Right lobe of liver (tissue), 6 donors: ENCODE data around the gene CDH23. TPM values are rescaled to one million over a fixed set of nuclear protein-coding genes. Genes with fewer than 3 reads are reported as not detected.

ENCODE experiments used
- ATAC-seq, 4 donors: fragments of 200-7000 bp; cut with Tn5 transposase; one replicate each; pipeline ENCODE4 v1.9.1; 2020; ENCODE audit warnings: mild to moderate bottlenecking in 4 of 4, moderate library complexity in 4 of 4
- DNase-seq, 3 donors: peaks; one replicate each; pipeline ENCODE4 v3.0.0-alpha.2; 2020
- H3K27ac ChIP-seq, 3 donors: fragments of 200-600 bp; one replicate each; pipeline ENCODE4 v1.8.0; 2022
- H3K27me3 ChIP-seq, 2 donors: fragments of 200-600 bp; one replicate each; pipeline ENCODE4 v1.8.0; 2022
- H3K36me3 ChIP-seq, 4 donors: fragments of 200-600 bp; sonication (generic) in 1 of 4; one replicate each; pipeline versions ENCODE4 v1.5.1 to v1.8.0; 2017 to 2022; ENCODE audit warnings: control low read depth in 1 of 4
- H3K4me1 ChIP-seq, 4 donors: fragments of 200-600 bp; sonication (generic) in 1 of 4; one replicate each; pipeline versions ENCODE4 v1.5.1 to v1.8.0; 2017 to 2022; ENCODE audit warnings: control low read depth in 1 of 4
- H3K4me3 ChIP-seq, 3 donors: fragments of 200-600 bp; one replicate each; pipeline ENCODE4 v1.8.0; 2022
- H3K9me3 ChIP-seq, 4 donors: fragments of 200-600 bp; sonication (generic) in 1 of 4; one replicate each; pipeline versions ENCODE4 v1.5.1 to v1.8.0; 2017 to 2022; ENCODE audit warnings: control low read depth in 1 of 4
- POLR2A ChIP-seq: fragments of 450-650 bp; IDR thresholded peaks from one replicate; pipeline ENCODE4 v1.6.1; 2017; ENCODE audit warnings: antibody characterized with exemption, mild to moderate bottlenecking
- WGBS: methylation state at CpG from one replicate; pipeline ENCODE4 v1.1.6; 2018; ENCODE audit warnings: low coverage, low lambda C conversion rate; ENCODE audit not compliant: insufficient coverage; ENCODE audit errors: missing lambda C conversion rate; 5-methylcytosine and 5-hydroxymethylcytosine counted together
- intact Hi-C, 2 donors: fragments of 100-400 bp; cut with DNase I; formaldehyde crosslinking; loops; one replicate each; pipeline versions ENCODE4 v1.11.2 to v1.14.1; 2022
- total RNA-seq, 6 experiments: library from RNA; depleted of rRNA in 2 of 6; stranded (reverse); fragments of >200 nt in 2 of 6; fragmentation: NEBNext Ultra II Directional in 3 of 6; extraction: Animal tissue kit (Norgen Biotek cat#: 25700) in 3 of 6; gene quantifications; one replicate each; pipeline versions ENCODE4 v1.1.0 to v1.2.4, GENCODE V29; 2016 to 2023
- TF ChIP-seq, protein P1 (sequence below), 4 donors: fragments of 200-600 bp in 3 of 4; fragments of 450-650 bp in 1 of 4; IDR thresholded peaks; one replicate each; pipeline versions ENCODE4 v1.5.1 to v1.8.0; 2016 to 2022; ENCODE audit warnings: antibody characterized with exemption in 4 of 4, mild to moderate bottlenecking in 2 of 4
- donor health status: DM: no; HTN: yes; CAD: no.
- donor health status: DM: no; HTN: no; CAD: no.
- donor health status: DM: no; HTN: no; CAD: no.
- donor health status: DM: no; HTN: yes; CAD: no.
- donor health status: DM: no; HTN: yes; CAD: no.

Gene CDH23
- total RNA-seq, 6 experiments from 2014 or later = 3.3 to 19.7 (median 6.3) TPM

GRCh38 chr10:71852355-71852937 lies 455.7 kb downstream of the CDH23 start:
- peak in 2 of 4 donors; percentile 3 to 6 for ATAC-seq

DNA sequence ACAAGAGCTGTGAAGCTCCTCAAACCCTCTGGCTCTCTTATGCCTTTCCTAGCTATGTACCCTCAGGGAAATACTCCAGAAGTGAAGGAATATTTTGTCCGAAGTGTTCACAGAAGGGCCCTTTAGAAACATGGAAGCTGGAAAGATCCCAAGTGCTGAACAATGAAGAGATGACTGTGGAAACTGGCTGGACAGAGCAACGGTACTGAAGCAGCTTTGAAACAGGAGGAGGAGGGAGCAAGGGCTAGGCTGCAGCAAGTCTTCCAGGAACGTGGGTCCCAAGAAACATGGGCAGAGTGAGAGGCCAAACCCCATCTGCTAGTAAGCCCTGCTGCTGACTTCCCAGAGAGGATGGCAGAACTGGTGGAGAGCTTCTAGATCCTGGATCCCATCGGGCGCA lies 457.3 kb downstream of the CDH23 start:
- ATAC-seq (no peak), DNase-seq (no peak)
- H3K27me3 ChIP-seq = no peaks in the 10 kb centered on the region
- TF ChIP-seq POLR2A = no peak
- TF ChIP-seq, protein P1, sequence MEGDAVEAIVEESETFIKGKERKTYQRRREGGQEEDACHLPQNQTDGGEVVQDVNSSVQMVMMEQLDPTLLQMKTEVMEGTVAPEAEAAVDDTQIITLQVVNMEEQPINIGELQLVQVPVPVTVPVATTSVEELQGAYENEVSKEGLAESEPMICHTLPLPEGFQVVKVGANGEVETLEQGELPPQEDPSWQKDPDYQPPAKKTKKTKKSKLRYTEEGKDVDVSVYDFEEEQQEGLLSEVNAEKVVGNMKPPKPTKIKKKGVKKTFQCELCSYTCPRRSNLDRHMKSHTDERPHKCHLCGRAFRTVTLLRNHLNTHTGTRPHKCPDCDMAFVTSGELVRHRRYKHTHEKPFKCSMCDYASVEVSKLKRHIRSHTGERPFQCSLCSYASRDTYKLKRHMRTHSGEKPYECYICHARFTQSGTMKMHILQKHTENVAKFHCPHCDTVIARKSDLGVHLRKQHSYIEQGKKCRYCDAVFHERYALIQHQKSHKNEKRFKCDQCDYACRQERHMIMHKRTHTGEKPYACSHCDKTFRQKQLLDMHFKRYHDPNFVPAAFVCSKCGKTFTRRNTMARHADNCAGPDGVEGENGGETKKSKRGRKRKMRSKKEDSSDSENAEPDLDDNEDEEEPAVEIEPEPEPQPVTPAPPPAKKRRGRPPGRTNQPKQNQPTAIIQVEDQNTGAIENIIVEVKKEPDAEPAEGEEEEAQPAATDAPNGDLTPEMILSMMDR (IDR thresholded peaks at IDR 0.05) = no peak
- H3K36me3 ChIP-seq = no peaks in the 10 kb centered on the region
- WGBS = 40% methylated on average over 3 of the region's 5 CpGs
- H3K27ac ChIP-seq = no peak overlapping the region
- intact Hi-C loops = no loop called here
- H3K4me3 ChIP-seq = no peak overlapping the region
- peaks cover 0 to 10% (median 0%) of the 10 kb centered on the region in 4 donors for H3K4me1 ChIP-seq
- no peaks in the 10 kb centered on the region for H3K9me3 ChIP-seq

More at GRCh38 chr10:71852355-71852937, 455.7 kb downstream of the CDH23 start:
- Histone ChIP-seq H3K9me3 (no peaks in the 10 kb centered on the region), H3K36me3 (no peaks in the 10 kb centered on the region), H3K27ac (no peak overlapping the region), H3K4me1 (peaks cover 0 to 26% (median 4%) of the 10 kb centered on the region in 4 donors), H3K4me3 (no peak overlapping the region), H3K27me3 (no peaks in the 10 kb centered on the region)
- TF ChIP-seq, protein P1 (IDR thresholded peaks at IDR 0.05) = no peak
- TF ChIP-seq POLR2A = no peak
- peak; percentile 65 to 73 (median 68) for DNase-seq
- intact Hi-C loops = no loop called here
- 33% methylated on average over 2 of the region's 11 CpGs for WGBS

DNA sequence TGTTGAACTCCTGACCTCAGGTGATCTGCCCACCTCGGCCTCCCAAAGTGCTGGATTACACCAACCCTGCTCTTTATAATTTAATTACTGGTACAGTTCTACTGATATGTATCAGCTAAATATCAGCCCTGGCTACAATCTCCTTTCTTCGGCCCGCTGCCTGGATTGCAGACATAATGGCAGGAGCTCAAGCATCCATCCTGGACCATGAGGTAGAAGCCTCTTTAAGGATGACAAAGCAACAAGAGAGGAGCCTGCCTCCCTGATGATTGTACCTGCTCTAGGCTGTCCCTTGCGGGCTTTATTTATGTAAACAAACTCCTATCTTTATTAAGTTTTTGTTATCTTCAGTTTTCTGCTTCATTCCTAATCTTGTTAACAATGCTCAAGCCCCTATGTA lies 459.9 kb downstream of the CDH23 start:
- Histone ChIP-seq H3K4me1 (peaks cover 0 to 14% (median 7%) of the 10 kb centered on the region in 4 donors), H3K27ac (no peak overlapping the region), H3K27me3 (no peaks in the 10 kb centered on the region), H3K9me3 (no peaks in the 10 kb centered on the region), H3K36me3 (no peaks in the 10 kb centered on the region), H3K4me3 (no peak overlapping the region)
- DNase-seq (no peak), ATAC-seq (no peak)
- intact Hi-C loops = no loop called here
- 100% methylated on average over 3 of the region's 4 CpGs for WGBS
- TF ChIP-seq, protein P1 (IDR thresholded peaks at IDR 0.05) = no peak
- TF ChIP-seq POLR2A = no peak

DNA sequence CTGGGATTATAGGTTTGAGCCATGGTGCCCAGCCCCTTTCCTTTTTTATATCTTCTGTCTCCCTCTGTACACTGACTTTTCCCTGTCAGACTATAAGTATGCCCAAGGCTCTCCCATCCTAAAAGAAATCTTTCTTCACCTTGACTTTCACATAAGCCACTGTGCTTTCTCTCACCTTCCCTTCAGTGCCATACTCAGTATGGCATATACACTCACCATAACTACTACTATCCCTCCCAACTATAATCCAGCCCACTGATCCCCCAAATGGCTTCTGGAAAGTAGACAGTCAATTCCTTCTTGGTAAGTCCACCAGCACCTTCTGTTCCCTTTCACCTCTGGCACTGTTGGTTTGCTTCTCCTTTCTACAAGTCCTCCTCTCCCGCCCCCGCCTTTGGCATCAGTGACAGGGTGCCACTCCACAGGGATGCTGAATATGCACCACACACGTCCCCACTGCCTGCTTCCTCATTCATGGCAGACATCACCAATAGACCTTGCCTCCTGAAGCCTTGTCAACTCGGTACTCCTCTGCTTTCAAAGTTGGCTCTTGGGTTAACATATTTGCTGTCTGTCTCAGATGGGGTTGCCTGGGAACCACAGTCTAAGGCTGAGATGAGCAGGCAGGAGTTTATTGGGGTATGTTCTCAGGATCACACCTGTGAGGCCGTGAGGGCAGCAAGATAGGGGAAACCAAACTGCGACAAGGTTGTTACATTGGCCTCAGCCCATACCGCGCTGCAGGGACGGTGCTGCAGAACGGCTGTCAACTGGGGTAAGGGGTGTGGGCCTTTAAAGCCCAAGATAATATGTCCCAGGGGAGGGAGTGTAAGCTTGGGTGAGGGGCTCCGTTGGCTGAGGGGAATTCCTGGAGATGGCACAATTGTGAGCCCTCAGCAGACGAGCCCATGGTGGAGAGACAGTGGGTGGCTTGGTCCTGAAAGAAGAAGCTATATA lies 461.5 kb downstream of the CDH23 start:
- Histone ChIP-seq H3K36me3 (no peaks in the 10 kb centered on the region), H3K4me1 (peaks cover 0 to 14% (median 7%) of the 10 kb centered on the region in 4 donors), H3K27me3 (no peaks in the 10 kb centered on the region), H3K4me3 (no peak overlapping the region), H3K27ac (no peak overlapping the region), H3K9me3 (no peaks in the 10 kb centered on the region)
- 87% methylated on average over 10 of the region's 12 CpGs for WGBS
- intact Hi-C loops = no loop called here
- ATAC-seq (peak in 1 of 4 donors; percentile 6), DNase-seq (peak in 1 of 3 donors; percentile 47)
- no peak for TF ChIP-seq POLR2A
- TF ChIP-seq, protein P1 (IDR thresholded peaks at IDR 0.05) = no peak
